Transverse colon (tissue), 4 donors: ENCODE data around the gene SERPINH1. TPM values are rescaled to one million over a fixed set of nuclear protein-coding genes. Genes with fewer than 3 reads are reported as not detected.

Source experiments
- DNase-seq: peaks from one replicate; pipeline ENCODE4 v3.0.0-alpha.2; 2019
- H3K27ac ChIP-seq, 4 donors: fragments of 200-600 bp; sonication (generic); 2 replicates each; pipeline ENCODE4 v1.5.1; 2016 to 2018; ENCODE audit warnings: inconsistent platforms in 4 of 4
- H3K27me3 ChIP-seq: fragments of 200-600 bp; sonication (generic); 2 replicates; pipeline ENCODE4 v1.5.1; 2017; ENCODE audit warnings: inconsistent platforms
- H3K36me3 ChIP-seq, 4 donors: fragments of 200-600 bp; sonication (generic); 2 replicates each; pipeline ENCODE4 v1.5.1; 2017 to 2019; ENCODE audit warnings: inconsistent platforms in 4 of 4
- H3K4me1 ChIP-seq, 4 donors: fragments of 200-600 bp; sonication (generic); 2 replicates each; pipeline ENCODE4 v1.5.1; 2017 to 2020; ENCODE audit warnings: inconsistent platforms in 4 of 4
- H3K4me3 ChIP-seq, 4 donors: fragments of 200-600 bp; sonication (generic); 1 replicate in 1 of 4; 2 replicates in 3 of 4; pipeline versions ENCODE4 v1.5.1 to v1.6.1; 2017 to 2019; ENCODE audit warnings: inconsistent platforms in 4 of 4
- H3K9me3 ChIP-seq, 2 donors: fragments of 200-600 bp; sonication (generic); 2 replicates each; pipeline ENCODE4 v1.5.1; 2017 to 2019; ENCODE audit warnings: inconsistent platforms in 2 of 2
- CTCF ChIP-seq, 5 experiments: fragments of 200-600 bp in 3 of 5; fragments of 450-650 bp in 2 of 5; sonication (generic) in 3 of 5; IDR thresholded peaks; 1 replicate in 2 of 5; 2 replicates in 3 of 5; pipeline ENCODE4 v1.5.1; 2016 to 2017; ENCODE audit warnings: antibody characterized with exemption in 5 of 5, inconsistent platforms in 3 of 5, mild to moderate bottlenecking in 2 of 5, moderate library complexity in 1 of 5
- EP300 ChIP-seq: sonication (generic); formaldehyde crosslinking; IDR thresholded peaks from one replicate; pipeline ENCODE4 v1.6.1; 2017; ENCODE audit warnings: antibody characterized with exemption, low read depth
- POLR2A ChIP-seq: fragments of 450-650 bp; IDR thresholded peaks from one replicate; pipeline ENCODE4 v1.6.1; 2016; ENCODE audit warnings: antibody characterized with exemption, mild to moderate bottlenecking, moderate library complexity
- POLR2AphosphoS5 ChIP-seq, 3 donors: sonication (generic); formaldehyde crosslinking; IDR thresholded peaks; one replicate each; pipeline ENCODE4 v1.6.1; 2016; ENCODE audit warnings: antibody characterized with exemption in 3 of 3
- WGBS, 2 donors: methylation state at CpG; one replicate each; pipeline ENCODE4 v1.1.5; 2018; ENCODE audit warnings: low coverage in 1 of 2; 5-methylcytosine and 5-hydroxymethylcytosine counted together
- in situ Hi-C, 4 donors: fragments of 200-750 bp; cut with MboI; loops; one replicate each; pipeline versions ENCODE4 v1.15.0 to v1.15.1; 2017; ENCODE audit warnings: low sequenced_read_pairs in 3 of 4, low pct_ligation_motif_present in 1 of 4, low pct_unique_long_range_greater_than_20kb in 1 of 4
- intact Hi-C: fragments of 100-400 bp; cut with DNase I; formaldehyde crosslinking; loops from one replicate; pipeline ENCODE4 v1.15.1; 2023; ENCODE audit warnings: low total_unique reads
- total RNA-seq, 4 donors: library from RNA; depleted of rRNA; stranded (reverse); fragments of >200 nt; gene quantifications; one replicate each; pipeline ENCODE4 v1.1.0, GENCODE V29; 2016

The SERPINH1 gene
- total RNA-seq, 4 donors from 2014 or later, result 34.8 to 169 (median 76.0) TPM

- no peak overlapping the region for H3K4me3 ChIP-seq
- H3K27me3 ChIP-seq, result no peaks in the 10 kb centered on the region
- no peak for DNase-seq
- H3K4me1 ChIP-seq, result peaks cover 0 to 13% (median 0%) of the 10 kb centered on the region in 4 donors
- intact Hi-C loops, result no loop called here
- no peak for TF ChIP-seq POLR2A
- TF ChIP-seq CTCF (IDR thresholded peaks at IDR 0.05), result no peak
- TF ChIP-seq POLR2AphosphoS5 (IDR thresholded peaks at IDR 0.05), result no peak
- TF ChIP-seq EP300, result no peak
- H3K27ac ChIP-seq, result no peak overlapping the region
- no peaks in the 10 kb centered on the region for H3K9me3 ChIP-seq
- no peaks in the 10 kb centered on the region for H3K36me3 ChIP-seq
- in situ Hi-C loops, result no loop called here
- WGBS, 2 donors, result 83 to 86% methylated on average over 6 of the region's 6 CpGs
These were observed 29.9 kb downstream of the SERPINH1 start for GRCh38 chr11:75591966-75592365.

GRCh38 chr11:75592715-75593114 lies 30.7 kb downstream of the SERPINH1 start:
- Histone ChIP-seq H3K4me3 (no peak overlapping the region), H3K9me3 (no peaks in the 10 kb centered on the region), H3K27me3 (no peaks in the 10 kb centered on the region), H3K36me3 (no peaks in the 10 kb centered on the region), H3K4me1 (peaks cover 0 to 13% (median 0%) of the 10 kb centered on the region in 4 donors), H3K27ac (no peak overlapping the region)
- in situ Hi-C loops (no loop called here), intact Hi-C loops (no loop called here)
- DNase-seq, result peak; percentile 32
- WGBS, 2 donors, result 34 to 46% methylated on average over 2 of the region's 2 CpGs
- TF ChIP-seq EP300 (no peak), CTCF (IDR thresholded peaks at IDR 0.05) (no peak), POLR2AphosphoS5 (IDR thresholded peaks at IDR 0.05) (no peak), POLR2A (no peak)

GRCh38 chr11:75593286-75593915 lies 31.3 kb downstream of the SERPINH1 start:
- Histone ChIP-seq H3K9me3 (no peaks in the 10 kb centered on the region), H3K27ac (no peak overlapping the region), H3K4me3 (no peak overlapping the region), H3K36me3 (no peaks in the 10 kb centered on the region), H3K27me3 (no peaks in the 10 kb centered on the region), H3K4me1 (peaks cover 0 to 13% (median 0%) of the 10 kb centered on the region in 4 donors)
- in situ Hi-C loops (no loop called here), intact Hi-C loops (no loop called here)
- whole genome bisulfite sequencing, 2 donors, result 31% methylated on average over 2 of the region's 2 CpGs; no CpG with 5 or more reads in 1 of the 2 donors
- no peak for DNase-seq
- TF ChIP-seq POLR2A (no peak), CTCF (IDR thresholded peaks at IDR 0.05) (no peak), EP300 (no peak), POLR2AphosphoS5 (IDR thresholded peaks at IDR 0.05) (no peak)

GRCh38 chr11:75594211-75594610 lies 32.2 kb downstream of the SERPINH1 start:
- H3K4me3 ChIP-seq, result no peak overlapping the region
- no peaks in the 10 kb centered on the region for H3K27me3 ChIP-seq
- H3K27ac ChIP-seq, result no peak overlapping the region
- DNase-seq, result no peak
- H3K9me3 ChIP-seq, result no peaks in the 10 kb centered on the region
- H3K36me3 ChIP-seq, result no peaks in the 10 kb centered on the region
- intact Hi-C loops (no loop called here), in situ Hi-C loops (no loop called here)
- 84% methylated on average over 6 of the region's 6 CpGs; no CpG with 5 or more reads in 1 of the 2 donors for WGBS, 2 donors
- no peak for TF ChIP-seq POLR2AphosphoS5 (IDR thresholded peaks at IDR 0.05)
- TF ChIP-seq EP300, result no peak
- no peak for TF ChIP-seq POLR2A
- no peak for TF ChIP-seq CTCF (IDR thresholded peaks at IDR 0.05)
- H3K4me1 ChIP-seq, result peaks cover 0 to 13% (median 0%) of the 10 kb centered on the region in 4 donors
